ENCODE data around the gene RTEL1.
"Not testable (repeated sequence)": the region's sequence is repeated elsewhere in the genome, so short reads cannot be mapped to it uniquely, and the experiment has no call there.

The RTEL1 gene

GRCh38 chr20:63705232-63706026 is 47.3 kb downstream of the RTEL1 start:
- ATAC-seq (replicated peaks): no peak
- H3K9me3 Mint-ChIP-seq: no peaks in the 10 kb centered on the region
- H3K27ac Mint-ChIP-seq: no peak overlapping the region
- DNase-seq: no peak
- H3K4me1 Mint-ChIP-seq: peaks cover 22 to 47% of the 10 kb centered on the region in 2 donors
- H3K36me3 Mint-ChIP-seq: peaks cover 16 to 37% of the 10 kb centered on the region in 2 donors
- no peak overlapping the region for H3K4me3 Mint-ChIP-seq
- no peaks in the 10 kb centered on the region for H3K27me3 Mint-ChIP-seq

- DNase-seq (no peak), ATAC-seq (replicated peaks) (no peak)
- Mint-ChIP-seq H3K9me3 (no peaks in the 10 kb centered on the region), H3K27ac (peak overlapping the region; percentile 88), H3K4me3 (peak overlapping the region; percentile 90 to 92), H3K4me1 (peaks cover 28 to 52% of the 10 kb centered on the region in 2 donors), H3K27me3 (no peaks in the 10 kb centered on the region), H3K36me3 (peaks cover 24 to 43% of the 10 kb centered on the region in 2 donors)
Measured at GRCh38 chr20:63706027-63706695, 48.0 kb downstream of the RTEL1 start.

GRCh38 chr20:63706852-63707557 is 48.9 kb downstream of the RTEL1 start:
- Mint-ChIP-seq H3K9me3 (no peaks in the 10 kb centered on the region), H3K4me1 (peaks cover 29 to 56% of the 10 kb centered on the region in 2 donors), H3K27ac (peak overlapping the region; percentile 88), H3K4me3 (peak overlapping the region; percentile 90 to 92), H3K36me3 (peaks cover 30 to 46% of the 10 kb centered on the region in 2 donors), H3K27me3 (no peaks in the 10 kb centered on the region)
- DNase-seq: peak; percentile 53
- peak; percentile 67 to 69 for ATAC-seq (replicated peaks)

- peak within 1 kb of the TSS; percentile 91 to 92 for H3K4me3 Mint-ChIP-seq
- peaks cover 33 to 57% of the 10 kb centered on the region in 2 donors for H3K4me1 Mint-ChIP-seq
- ATAC-seq (replicated peaks) (peak; percentile 88 to 92), DNase-seq (peak; percentile 85)
- peak within 1 kb of the TSS; percentile 91 for H3K27ac Mint-ChIP-seq
- H3K27me3 Mint-ChIP-seq: no peaks in the 10 kb centered on the region
- H3K9me3 Mint-ChIP-seq: peaks cover 3 to 4% of the 10 kb centered on the region in 2 donors
- H3K36me3 Mint-ChIP-seq: peaks cover 37 to 48% of the 10 kb centered on the region in 2 donors
Measured at GRCh38 chr20:63707558-63708300, 49.6 kb downstream of the RTEL1 start, which contains the start of the genes ARFRP1 and ZGPAT. TSS of gene ARFRP1 (minus strand) at chr20:63707976. CDS start at chr20:63707091, 885 bp downstream. TSS of gene ZGPAT (plus strand) at chr20:63708039. CDS start at chr20:63708581, 542 bp downstream.

GRCh38 chr20:63708301-63709148 is 50.4 kb downstream of the RTEL1 start:
- peaks cover 43 to 53% of the 10 kb centered on the region in 2 donors for H3K36me3 Mint-ChIP-seq

GRCh38 chr20:63709149-63709527 is 51.0 kb downstream of the RTEL1 start:
- Mint-ChIP-seq H3K9me3 (peaks cover 3 to 4% of the 10 kb centered on the region in 2 donors), H3K4me3 (peak overlapping the region; percentile 91 to 92), H3K36me3 (peaks cover 43 to 57% of the 10 kb centered on the region in 2 donors), H3K27me3 (no peaks in the 10 kb centered on the region), H3K4me1 (peaks cover 33 to 57% of the 10 kb centered on the region in 2 donors), H3K27ac (no peak overlapping the region)
- DNase-seq (no peak), ATAC-seq (replicated peaks) (no peak)

More at GRCh38 chr20:63708301-63709148, 50.4 kb downstream of the RTEL1 start:
- Mint-ChIP-seq H3K9me3 (peaks cover 3 to 4% of the 10 kb centered on the region in 2 donors), H3K27me3 (no peaks in the 10 kb centered on the region), H3K4me3 (peak overlapping the region; percentile 91 to 92), H3K27ac (peak overlapping the region; percentile 91), H3K4me1 (peaks cover 33 to 57% of the 10 kb centered on the region in 2 donors)
- peak; percentile 19 to 22 for ATAC-seq (replicated peaks)
- DNase-seq: no peak

GRCh38 chr20:63711085-63711645 is 53.1 kb downstream of the RTEL1 start:
- no peak for ATAC-seq (replicated peaks)

GRCh38 chr20:63712191-63712590 is 54.1 kb downstream of the RTEL1 start:
- Mint-ChIP-seq H3K27me3 (no peaks in the 10 kb centered on the region), H3K27ac (no peak overlapping the region), H3K36me3 (peaks cover 62 to 63% of the 10 kb centered on the region in 2 donors), H3K9me3 (peaks cover 4 to 11% of the 10 kb centered on the region in 2 donors), H3K4me1 (peaks cover 28 to 50% of the 10 kb centered on the region in 2 donors), H3K4me3 (no peak overlapping the region)
- DNase-seq: no peak
- no peak for ATAC-seq (replicated peaks)

More at GRCh38 chr20:63711085-63711645, 53.1 kb downstream of the RTEL1 start:
- H3K36me3 Mint-ChIP-seq: peaks cover 54 to 60% of the 10 kb centered on the region in 2 donors
- no peaks in the 10 kb centered on the region for H3K27me3 Mint-ChIP-seq
- H3K27ac Mint-ChIP-seq: peak overlapping the region; percentile 20
- H3K9me3 Mint-ChIP-seq: peaks cover 4 to 9% of the 10 kb centered on the region in 2 donors
- peaks cover 34 to 54% of the 10 kb centered on the region in 2 donors for H3K4me1 Mint-ChIP-seq
- no peak for DNase-seq
- no peak overlapping the region for H3K4me3 Mint-ChIP-seq

GRCh38 chr20:63714858-63715257 is 56.7 kb downstream of the RTEL1 start:
- no peak overlapping the region for H3K4me3 Mint-ChIP-seq
- no peak overlapping the region for H3K27ac Mint-ChIP-seq
- peaks cover 19 to 39% of the 10 kb centered on the region in 2 donors for H3K4me1 Mint-ChIP-seq
- DNase-seq (no peak), ATAC-seq (replicated peaks) (no peak)
- peaks cover 4 to 17% of the 10 kb centered on the region in 2 donors for H3K9me3 Mint-ChIP-seq
- peaks cover 80 to 81% of the 10 kb centered on the region in 2 donors for H3K36me3 Mint-ChIP-seq
- no peaks in the 10 kb centered on the region for H3K27me3 Mint-ChIP-seq

GRCh38 chr20:63718996-63719395 is 60.9 kb downstream of the RTEL1 start:
- Mint-ChIP-seq H3K9me3 (peaks cover 0 to 14% of the 10 kb centered on the region in 2 donors), H3K36me3 (peaks cover 71 to 74% of the 10 kb centered on the region in 2 donors), H3K4me1 (peaks cover 10 to 21% of the 10 kb centered on the region in 2 donors), H3K27me3 (no peaks in the 10 kb centered on the region), H3K27ac (peak overlapping the region; percentile 37), H3K4me3 (no peak overlapping the region)
- DNase-seq (no peak), ATAC-seq (replicated peaks) (no peak)

- H3K4me3 Mint-ChIP-seq; DNase-seq; H3K27me3 Mint-ChIP-seq; ATAC-seq (replicated peaks): not testable (repeated sequence)
- Mint-ChIP-seq H3K36me3 (peaks cover 57 to 64% of the 10 kb centered on the region in 2 donors), H3K27ac (peak overlapping the region; percentile 7), H3K9me3 (peaks cover 3 to 11% of the 10 kb centered on the region in 2 donors), H3K4me1 (peaks cover 7 to 22% of the 10 kb centered on the region in 2 donors)
Measured at GRCh38 chr20:63722967-63723622, 65.0 kb downstream of the RTEL1 start.

GRCh38 chr20:63730189-63730733 is 72.1 kb downstream of the RTEL1 start:
- DNase-seq; H3K27me3 Mint-ChIP-seq; ATAC-seq (replicated peaks); H3K9me3 Mint-ChIP-seq; H3K27ac Mint-ChIP-seq; H3K4me3 Mint-ChIP-seq: not testable (repeated sequence)
- peaks cover 22 to 36% of the 10 kb centered on the region in 2 donors for H3K4me1 Mint-ChIP-seq
- peaks cover 33 to 45% of the 10 kb centered on the region in 2 donors for H3K36me3 Mint-ChIP-seq

Data from stimulated activated naive B cell treated with anti-CD40 and anti-IgM and Interleukin-4, amounts not matched to agents 10 μg/mL and 1 μg/mL and 100 μg/mL, for 72 hours (primary cell).